ENCODE measurements around the gene PIWIL1. TPM values are rescaled to one million over a fixed set of nuclear protein-coding genes. Genes with fewer than 3 reads are reported as not detected.

Gene PIWIL1
- total RNA-seq, 1 donor from 2014 or later: not detected

GRCh38 chr12:130357729-130358330 is 20.1 kb downstream of the PIWIL1 start:
- Mint-ChIP-seq H3K36me3 (ENCODE audit: low read depth) (no peaks in the 10 kb centered on the region), H3K27ac (ENCODE audit: unreplicated experiment) (no peak overlapping the region), H3K4me1 (ENCODE audit: low read depth) (no peaks in the 10 kb centered on the region), H3K27me3 (ENCODE audit: low read depth) (peaks cover 35% of the 10 kb centered on the region), H3K4me3 (ENCODE audit: unreplicated experiment) (no peak overlapping the region), H3K9me3 (ENCODE audit: low read depth) (no peaks in the 10 kb centered on the region)
- DNase-seq (ENCODE audit: low spot score): no peak
- TF ChIP-seq CTCF (IDR thresholded peaks at IDR 0.05): no peak

- H3K4me1 Mint-ChIP-seq (ENCODE audit: low read depth): no peaks in the 10 kb centered on the region
- TF ChIP-seq CTCF (IDR thresholded peaks at IDR 0.05): no peak
- no peaks in the 10 kb centered on the region for H3K36me3 Mint-ChIP-seq (ENCODE audit: low read depth)
- peaks cover 21% of the 10 kb centered on the region for H3K27me3 Mint-ChIP-seq (ENCODE audit: low read depth)
- no peak overlapping the region for H3K4me3 Mint-ChIP-seq (ENCODE audit: unreplicated experiment)
- H3K27ac Mint-ChIP-seq (ENCODE audit: unreplicated experiment): no peak overlapping the region
- H3K9me3 Mint-ChIP-seq (ENCODE audit: low read depth): no peaks in the 10 kb centered on the region
- no peak for DNase-seq (ENCODE audit: low spot score)
These were observed 24.4 kb downstream of the PIWIL1 start for GRCh38 chr12:130362060-130362459.

- Mint-ChIP-seq H3K9me3 (ENCODE audit: low read depth) (no peaks in the 10 kb centered on the region), H3K36me3 (ENCODE audit: low read depth) (no peaks in the 10 kb centered on the region), H3K27ac (ENCODE audit: unreplicated experiment) (no peak overlapping the region), H3K27me3 (ENCODE audit: low read depth) (peaks cover 13% of the 10 kb centered on the region), H3K4me1 (ENCODE audit: low read depth) (no peaks in the 10 kb centered on the region), H3K4me3 (ENCODE audit: unreplicated experiment) (no peak overlapping the region)
- no peak for TF ChIP-seq CTCF (IDR thresholded peaks at IDR 0.05)
- no peak for DNase-seq (ENCODE audit: low spot score)
These were observed 26.9 kb downstream of the PIWIL1 start for GRCh38 chr12:130364578-130364977.

- Mint-ChIP-seq H3K27me3 (ENCODE audit: low read depth) (peaks cover 11% of the 10 kb centered on the region), H3K4me1 (ENCODE audit: low read depth) (no peaks in the 10 kb centered on the region), H3K36me3 (ENCODE audit: low read depth) (no peaks in the 10 kb centered on the region), H3K4me3 (ENCODE audit: unreplicated experiment) (no peak overlapping the region), H3K9me3 (ENCODE audit: low read depth) (no peaks in the 10 kb centered on the region), H3K27ac (ENCODE audit: unreplicated experiment) (no peak overlapping the region)
- DNase-seq (ENCODE audit: low spot score): no peak
- TF ChIP-seq CTCF (IDR thresholded peaks at IDR 0.05): no peak
These were observed 28.5 kb downstream of the PIWIL1 start for GRCh38 chr12:130366159-130366558.

- no peaks in the 10 kb centered on the region for H3K9me3 Mint-ChIP-seq (ENCODE audit: low read depth)
- H3K27ac Mint-ChIP-seq (ENCODE audit: unreplicated experiment): no peak overlapping the region
- no peaks in the 10 kb centered on the region for H3K4me1 Mint-ChIP-seq (ENCODE audit: low read depth)
- DNase-seq (ENCODE audit: low spot score): no peak
- H3K27me3 Mint-ChIP-seq (ENCODE audit: low read depth): peaks cover 11% of the 10 kb centered on the region
- no peak overlapping the region for H3K4me3 Mint-ChIP-seq (ENCODE audit: unreplicated experiment)
- TF ChIP-seq CTCF (IDR thresholded peaks at IDR 0.05): no peak
- H3K36me3 Mint-ChIP-seq (ENCODE audit: low read depth): no peaks in the 10 kb centered on the region
These were observed 29.3 kb downstream of the PIWIL1 start for GRCh38 chr12:130367003-130367402.

Data from chondrocyte (in vitro differentiated cells).